Glomerular visceral epithelial cell (primary cell): ENCODE measurements around the gene PRKAB2.
"Not testable (repeated sequence)": the region's sequence is repeated elsewhere in the genome, so short reads cannot be mapped to it uniquely, and the experiment has no call there.

ENCODE experiments used
- DNase-seq: peaks from one replicate; pipeline ENCODE4 v3.0.0-alpha.2; 2016; ENCODE audit errors: extremely low spot score

PRKAB2 gene

GRCh38 chr1:147109762-147110161, 62.5 kb downstream of the PRKAB2 start:
- DNase-seq = no peak

- no peak for DNase-seq
These were observed 63.2 kb downstream of the PRKAB2 start for GRCh38 chr1:147109041-147109440.

GRCh38 chr1:147106407-147106881, 65.8 kb downstream of the PRKAB2 start:
- not testable (repeated sequence) for DNase-seq

- no peak for DNase-seq
These were observed 66.4 kb downstream of the PRKAB2 start for GRCh38 chr1:147105909-147106308.
